ENCODE results near the gene MINAR1. TPM values are rescaled to one million over a fixed set of nuclear protein-coding genes. Genes with fewer than 3 reads are reported as not detected.

The MINAR1 gene
- polyA plus RNA-seq, 1 of the 3 experiments (the other 2 are of a cell fraction) = 0.35 TPM

GRCh38 chr15:79459666-79460065, 27.5 kb downstream of the MINAR1 start (continued):
- TF ChIP-seq ZBTB33 (IDR thresholded peaks at IDR 0.05; ENCODE audit: borderline replicate concordance, low read depth) = no peak

- WGBS (ENCODE audit: low lambda C conversion rate) = 80% methylated on average over 18 of the region's 18 CpGs
- CTCF ChIA-PET = interaction anchor here (0.9 to 2.0 kb wide), 3 partner anchors 13 to 133 kb away, joined by 4 to 7 read pairs (median 6); no protein-coding TSS in a partner anchor
Observed at GRCh38 chr15:79463043-79463780, 31.1 kb downstream of the MINAR1 start.

More at GRCh38 chr15:79463043-79463780, 31.1 kb downstream of the MINAR1 start:
- no peaks in the 10 kb centered on the region for H3K27me3 ChIP-seq (ENCODE audit: insufficient read depth)
- H3K27ac ChIP-seq (ENCODE audit: low read depth in 2 of 2, low read length in 1 of 2) = no peak overlapping the region
- no peak overlapping the region for H3K9ac ChIP-seq
- H3K4me3 ChIP-seq (ENCODE audit: low read depth in 2 of 2, low read length in 1 of 2) = no peak overlapping the region
- TF ChIP-seq PBX3 (IDR thresholded peaks at IDR 0.05) = no peak
- TF ChIP-seq GATA2 (CRISPR knock-in tag; IDR thresholded peaks at IDR 0.05) = no peak
- TF ChIP-seq NRF1 (IDR thresholded peaks at IDR 0.05; ENCODE audit: low read depth, low read length) = no peak
- no peak for TF ChIP-seq IRF3 (IDR thresholded peaks at IDR 0.05; ENCODE audit: low read depth, low read length)
- TF ChIP-seq MAX (IDR thresholded peaks at IDR 0.05; ENCODE audit: low read depth) = no peak
- TF ChIP-seq JUND (IDR thresholded peaks at IDR 0.05) = no peak
- no peak for TF ChIP-seq FOXM1 (IDR thresholded peaks at IDR 0.05; ENCODE audit: low read depth)
- TF ChIP-seq SMC3 (IDR thresholded peaks at IDR 0.05; ENCODE audit: low read depth, low read length) = no peak
- no peak for TF ChIP-seq TAF1 (IDR thresholded peaks at IDR 0.05; ENCODE audit: borderline replicate concordance, low read depth, low read length)
- no peak for TF ChIP-seq EZH2phosphoT487 (IDR thresholded peaks at IDR 0.05; ENCODE audit: borderline replicate concordance, low read depth)
- TF ChIP-seq CTCF (IDR thresholded peaks at IDR 0.05) = no peak
- TF ChIP-seq RCOR1 (IDR thresholded peaks at IDR 0.05; ENCODE audit: low read length) = no peak
- no peak for TF ChIP-seq USF1 (IDR thresholded peaks at IDR 0.05; ENCODE audit: borderline replicate concordance, low read depth)
- TF ChIP-seq YY1 (IDR thresholded peaks at IDR 0.05; ENCODE audit: low read depth) = no peak
- POLR2A ChIA-PET = no interaction called here
- H3K4me2 ChIP-seq = no peak overlapping the region
- H3K9me2 ChIP-seq = no peaks in the 10 kb centered on the region
- H3K36me3 ChIP-seq (replicated peaks in 1 of 2; ENCODE audit: control insufficient read depth in 1 of 2, insufficient read depth in 2 of 2, low read length in 1 of 2) = no peaks in the 10 kb centered on the region
- H4K20me1 ChIP-seq (ENCODE audit: insufficient read depth) = no peaks in the 10 kb centered on the region
- no peaks in the 10 kb centered on the region for H3K4me1 ChIP-seq (ENCODE audit: control insufficient read depth in 1 of 2, insufficient read depth in 2 of 2, low read depth in 1 of 2, low read length in 1 of 2)
- H3F3A ChIP-seq (replicated peaks; ENCODE audit: insufficient read depth) = no peaks in the 10 kb centered on the region
- no peaks in the 10 kb centered on the region for H3K79me2 ChIP-seq (ENCODE audit: insufficient read depth)
- no peak for DNase-seq
- no peak overlapping the region for H2AFZ ChIP-seq (ENCODE audit: low read depth)
- H3K9me3 ChIP-seq = no peaks in the 10 kb centered on the region
